Loucy (cell line): Measurements from ENCODE around the gene SLC9A9.
"Not testable (repeated sequence)": the region's sequence is repeated elsewhere in the genome, so short reads cannot be mapped to it uniquely, and the experiment has no call there.

Source experiments
- H2AFZ ChIP-seq: fragments of 200-600 bp; sonication (generic); 2 replicates; pipeline ENCODE4 v1.6.0; 2016; ENCODE audit warnings: antibody characterized with exemption, mild to moderate bottlenecking, low read length, moderate library complexity
- H3F3A ChIP-seq: fragments of 200-600 bp; 2 replicates; pipeline ENCODE4 v1.6.0; 2016; ENCODE audit warnings: antibody characterized with exemption, low read depth, mild to moderate bottlenecking
- H3K27me3 ChIP-seq: fragments of 200-600 bp; sonication (generic); 2 replicates; pipeline ENCODE4 v1.6.1; 2014; ENCODE audit warnings: low read length, mild to moderate bottlenecking; ENCODE audit not compliant: insufficient read depth, poor library complexity, severe bottlenecking
- H3K36me3 ChIP-seq: fragments of 200-600 bp; sonication (generic); 2 replicates; pipeline ENCODE4 v1.6.1; 2016; ENCODE audit warnings: low read length; ENCODE audit not compliant: insufficient read depth
- H3K4me1 ChIP-seq: fragments of 200-600 bp; sonication (generic); 2 replicates; pipeline ENCODE4 v1.5.1; 2014; ENCODE audit warnings: low read length, mild to moderate bottlenecking; ENCODE audit not compliant: insufficient read depth, poor library complexity, severe bottlenecking
- H3K4me2 ChIP-seq: fragments of 200-600 bp; sonication (generic); 2 replicates; pipeline ENCODE4 v1.6.0; 2014; ENCODE audit warnings: antibody characterized with exemption, low read length, low read depth, mild to moderate bottlenecking; ENCODE audit not compliant: poor library complexity, severe bottlenecking
- H3K4me3 ChIP-seq: fragments of 200-600 bp; sonication (generic); 2 replicates; pipeline ENCODE4 v1.5.1; 2014; ENCODE audit warnings: low read length, mild to moderate bottlenecking, mixed read lengths; ENCODE audit not compliant: poor library complexity, severe bottlenecking
- H3K79me2 ChIP-seq: fragments of 200-600 bp; sonication (generic); 2 replicates; pipeline ENCODE4 v1.6.1; 2014; ENCODE audit warnings: low read length; ENCODE audit not compliant: insufficient read depth
- H3K9ac ChIP-seq: fragments of 200-600 bp; sonication (generic); 2 replicates; pipeline ENCODE4 v1.6.0; 2014; ENCODE audit warnings: mild to moderate bottlenecking, low read depth, low read length, moderate library complexity; ENCODE audit not compliant: poor library complexity, severe bottlenecking
- H3K9me2 ChIP-seq: fragments of 200-600 bp; sonication (generic); replicated peaks from 2 replicates; pipeline ENCODE4 v1.6.1; 2016; ENCODE audit warnings: low read depth, low read length, mixed read lengths
- H3K9me3 ChIP-seq: fragments of 200-600 bp; sonication (generic); 2 replicates; pipeline ENCODE4 v1.6.1; 2014; ENCODE audit warnings: mild to moderate bottlenecking, antibody characterized with exemption, low read length, low read depth; ENCODE audit not compliant: insufficient read depth
- H4K20me1 ChIP-seq: fragments of 200-600 bp; sonication (generic); 2 replicates; pipeline ENCODE4 v1.6.0; 2014; ENCODE audit warnings: antibody characterized with exemption, low read length, mild to moderate bottlenecking; ENCODE audit not compliant: insufficient read depth, poor library complexity, severe bottlenecking
- CTCF ChIP-seq: fragments of 200-600 bp; sonication (generic); conservative IDR thresholded peaks from 2 replicates; pipeline ENCODE4 v1.5.1; 2014; ENCODE audit warnings: mild to moderate bottlenecking, antibody characterized with exemption, low read length
- EZH2phosphoT487 ChIP-seq: fragments of 200-600 bp; IDR thresholded peaks from 2 replicates; pipeline ENCODE4 v1.6.1; 2018; ENCODE audit warnings: antibody characterized with exemption, mild to moderate bottlenecking, moderate library complexity, borderline replicate concordance

The SLC9A9 gene

DNA sequence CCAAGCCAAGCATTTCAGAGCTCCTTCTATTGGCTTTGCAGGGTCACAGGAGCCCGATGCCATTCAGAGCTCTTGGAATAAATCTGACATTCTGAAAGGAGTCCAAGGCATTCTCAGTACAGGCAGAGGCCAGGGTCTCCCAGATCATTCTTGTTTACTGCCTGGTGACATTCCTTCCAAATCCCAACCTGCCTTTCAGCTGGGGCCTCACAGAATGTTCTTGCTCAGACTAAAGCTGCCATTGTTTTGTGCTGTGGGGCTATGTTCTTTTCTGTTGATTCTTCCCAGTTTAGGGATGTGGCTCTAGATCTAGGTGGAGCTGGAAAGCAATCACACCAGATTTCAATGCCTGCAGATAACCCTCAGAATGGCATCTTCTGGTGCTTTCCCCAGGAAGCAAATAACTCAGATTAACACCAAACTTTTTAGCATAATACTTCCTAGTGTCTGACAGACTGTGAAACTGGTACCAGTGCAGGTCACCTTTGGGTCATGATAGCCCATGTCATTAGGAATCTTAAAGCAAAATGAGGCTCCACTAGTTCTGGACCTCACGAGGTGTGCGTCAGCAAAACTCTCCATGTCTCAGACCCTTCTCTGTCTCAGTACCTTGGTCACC is 561.8 kb downstream of the SLC9A9 start:
- Histone ChIP-seq H3K9me2 (no peaks in the 10 kb centered on the region), H3K9ac (no peak overlapping the region), H3K9me3 (no peaks in the 10 kb centered on the region), H3F3A (no peaks in the 10 kb centered on the region), H3K79me2 (no peaks in the 10 kb centered on the region), H3K27me3 (no peaks in the 10 kb centered on the region), H4K20me1 (no peaks in the 10 kb centered on the region), H3K4me2 (no peak overlapping the region), H3K4me1 (peaks cover 8% of the 10 kb centered on the region), H2AFZ (no peak overlapping the region), H3K4me3 (no peak overlapping the region), H3K36me3 (no peaks in the 10 kb centered on the region)
- TF ChIP-seq CTCF: no peak
- no peak for TF ChIP-seq EZH2phosphoT487

DNA sequence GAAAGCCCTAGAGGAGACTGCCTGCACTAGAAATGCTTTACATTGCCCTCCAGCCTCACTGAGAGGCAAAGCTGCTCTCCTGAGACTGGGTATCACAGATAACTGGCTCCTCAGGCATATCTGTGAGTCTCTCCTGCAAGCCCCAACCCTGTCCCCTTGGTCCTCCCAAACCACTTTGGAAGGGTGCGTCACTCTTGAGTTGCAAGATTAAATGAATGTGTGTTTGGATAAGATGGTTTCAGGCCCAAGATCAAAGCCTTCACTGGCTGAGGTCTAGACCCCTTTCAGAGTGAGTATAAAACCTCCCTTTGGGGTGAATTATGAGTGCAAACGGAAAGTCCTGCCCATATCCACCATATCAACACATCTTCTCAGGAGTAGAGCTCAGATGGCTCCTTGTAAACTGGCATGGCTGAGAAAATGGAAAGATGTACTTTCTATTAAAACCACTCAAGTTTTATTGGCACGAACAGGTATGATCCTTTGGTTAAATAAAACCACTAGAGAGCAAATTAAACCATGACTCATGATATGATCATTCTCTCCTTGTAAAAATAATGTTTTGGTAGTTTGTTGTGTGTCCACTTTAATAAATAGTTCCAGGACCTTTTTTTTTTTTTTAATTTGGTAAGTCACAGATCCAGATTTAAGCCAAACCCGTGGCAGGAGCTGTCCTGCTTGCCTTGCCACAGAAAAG is 564.7 kb downstream of the SLC9A9 start:
- Histone ChIP-seq H4K20me1 (no peaks in the 10 kb centered on the region), H2AFZ (no peak overlapping the region), H3K4me3 (no peak overlapping the region), H3K4me1 (peaks cover 16% of the 10 kb centered on the region), H3K27me3 (no peaks in the 10 kb centered on the region), H3F3A (no peaks in the 10 kb centered on the region), H3K36me3 (no peaks in the 10 kb centered on the region), H3K9me3 (no peaks in the 10 kb centered on the region), H3K79me2 (no peaks in the 10 kb centered on the region), H3K4me2 (no peak overlapping the region), H3K9me2 (no peaks in the 10 kb centered on the region), H3K9ac (no peak overlapping the region)
- TF ChIP-seq EZH2phosphoT487 (no peak), CTCF (no peak)

DNA sequence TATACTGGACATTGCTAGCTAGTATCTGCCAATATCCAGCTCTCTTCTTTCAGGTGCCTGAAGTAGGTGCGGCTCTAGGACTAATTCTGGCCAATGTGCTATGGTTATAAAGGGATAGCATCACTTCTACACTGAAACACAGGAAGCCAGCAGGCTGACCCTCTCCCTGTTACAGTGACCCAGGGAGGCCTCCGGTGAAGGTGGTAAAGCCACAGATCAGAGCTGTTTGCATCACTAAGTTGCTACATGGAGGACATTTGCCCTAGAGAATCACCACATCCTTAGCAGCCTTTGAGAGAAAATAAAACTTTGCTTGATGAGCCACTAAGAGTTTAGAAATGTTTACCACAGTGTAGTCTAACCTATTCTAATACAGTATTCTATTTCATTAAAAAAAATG is 567.3 kb downstream of the SLC9A9 start:
- Histone ChIP-seq H3K9ac (no peak overlapping the region), H3F3A (no peaks in the 10 kb centered on the region), H3K27me3 (no peaks in the 10 kb centered on the region), H3K79me2 (no peaks in the 10 kb centered on the region), H3K4me3 (no peak overlapping the region), H3K9me2 (no peaks in the 10 kb centered on the region), H3K9me3 (no peaks in the 10 kb centered on the region), H3K4me2 (no peak overlapping the region), H3K36me3 (no peaks in the 10 kb centered on the region), H3K4me1 (peaks cover 41% of the 10 kb centered on the region), H2AFZ (no peak overlapping the region), H4K20me1 (no peaks in the 10 kb centered on the region)
- no peak for TF ChIP-seq CTCF
- TF ChIP-seq EZH2phosphoT487: no peak

DNA sequence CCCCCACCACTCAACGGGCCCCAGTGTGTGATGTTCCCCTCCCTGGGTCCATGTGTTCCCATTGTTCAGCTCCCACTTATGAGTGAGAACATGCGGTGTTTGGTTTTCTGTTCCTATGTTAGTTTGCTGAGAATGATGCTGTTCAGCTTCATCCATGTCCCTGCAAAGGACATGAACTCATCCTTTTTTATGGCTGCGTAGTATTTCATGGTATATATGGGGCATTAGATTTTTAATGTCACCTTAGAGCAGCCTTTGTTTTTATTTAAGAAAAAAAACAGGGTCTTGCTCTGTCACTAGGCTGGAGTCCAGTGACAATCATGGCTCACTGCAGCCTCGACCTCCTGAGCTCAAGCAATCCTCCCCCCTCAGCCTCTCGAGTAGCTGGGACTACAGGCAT is 568.7 kb downstream of the SLC9A9 start:
- not testable (repeated sequence) for H3K9ac ChIP-seq, H3K4me2 ChIP-seq, H3K79me2 ChIP-seq, H2AFZ ChIP-seq, H4K20me1 ChIP-seq, H3K4me3 ChIP-seq, H3F3A ChIP-seq, H3K9me3 ChIP-seq, H3K27me3 ChIP-seq, H3K36me3 ChIP-seq, H3K9me2 ChIP-seq
- H3K4me1 ChIP-seq: peaks cover 41% of the 10 kb centered on the region
